ENCODE data around the gene PIK3R5.
"Not testable (repeated sequence)": the region's sequence is repeated elsewhere in the genome, so short reads cannot be mapped to it uniquely, and the experiment has no call there.

The PIK3R5 gene

DNA sequence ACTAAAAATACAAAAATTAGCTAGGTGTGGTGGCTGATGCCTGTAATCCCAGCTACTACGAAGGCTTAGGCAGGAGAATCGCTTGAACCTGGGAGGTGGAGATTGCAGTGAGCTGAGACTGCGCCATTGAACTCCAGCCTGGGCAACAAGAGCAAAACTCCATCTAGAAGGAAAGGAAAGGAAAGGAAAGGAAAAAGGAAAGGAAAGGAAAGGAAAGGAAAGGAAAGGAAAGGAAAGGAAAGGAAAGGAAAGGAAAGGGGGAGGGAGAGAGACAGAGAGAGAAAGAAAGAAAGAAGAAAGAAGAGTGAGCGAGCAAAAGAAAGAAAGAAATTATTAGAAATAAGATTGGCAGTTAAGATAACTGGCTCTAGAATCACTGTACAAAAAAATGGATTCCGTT is 18.7 kb upstream of the PIK3R5 start:
- DNase-seq, result not testable (repeated sequence)

DNA sequence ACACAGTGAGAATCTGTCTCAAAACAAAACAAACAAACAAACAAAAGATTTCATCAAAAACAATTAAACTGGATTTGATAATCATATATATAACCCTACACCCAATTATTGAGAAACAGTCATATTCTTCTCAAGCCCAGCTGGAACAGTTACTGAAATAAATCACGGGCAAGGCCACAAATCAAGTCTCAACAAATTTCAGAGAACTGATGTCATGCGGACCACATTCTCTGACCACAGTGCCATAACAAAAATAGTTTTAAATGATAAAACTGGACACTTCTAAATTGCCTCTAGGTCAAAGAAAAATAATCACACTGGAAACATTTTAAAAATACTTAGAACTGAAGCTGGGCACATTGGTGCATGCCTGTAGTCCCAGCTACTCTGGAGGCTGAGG is 15.9 kb upstream of the PIK3R5 start:
- no peak for DNase-seq

DNA sequence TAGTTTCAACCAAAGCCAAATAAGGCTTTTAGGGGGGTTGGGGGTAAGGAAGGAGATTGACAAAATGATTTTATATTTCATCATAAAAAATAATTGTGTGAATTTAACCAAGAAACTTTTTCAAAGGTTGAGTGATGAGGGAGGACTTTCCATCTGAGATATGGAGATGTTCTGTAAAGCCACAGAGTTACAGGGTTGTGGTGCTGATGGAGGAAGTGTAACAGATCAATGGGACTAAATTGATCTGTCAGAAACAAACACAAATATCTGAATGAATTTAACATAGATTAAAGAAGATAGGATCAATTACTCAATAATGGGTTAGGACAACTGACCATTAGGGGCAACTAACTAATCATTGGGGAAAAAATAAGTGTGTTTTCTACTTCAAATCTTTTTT is 14.2 kb upstream of the PIK3R5 start:
- DNase-seq, result no peak

DNA sequence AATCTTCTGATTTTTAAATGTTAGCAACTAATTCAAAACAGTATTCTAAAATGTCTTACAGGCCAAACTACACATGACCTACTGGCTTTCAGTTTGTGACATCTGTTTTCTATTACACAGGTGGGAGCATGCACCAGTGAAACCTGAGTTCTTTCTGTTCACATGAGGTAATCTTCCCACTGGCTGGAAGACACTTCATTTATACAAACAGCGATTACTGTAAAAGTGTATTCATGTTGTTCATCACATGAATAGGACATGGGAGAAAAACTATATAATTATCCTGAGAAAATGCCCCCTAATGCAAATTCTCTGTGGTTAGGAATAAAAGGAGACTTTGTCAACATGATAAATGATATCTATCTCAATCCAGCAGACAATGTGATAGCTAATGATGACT is 11.1 kb upstream of the PIK3R5 start:
- no peak for DNase-seq

DNA sequence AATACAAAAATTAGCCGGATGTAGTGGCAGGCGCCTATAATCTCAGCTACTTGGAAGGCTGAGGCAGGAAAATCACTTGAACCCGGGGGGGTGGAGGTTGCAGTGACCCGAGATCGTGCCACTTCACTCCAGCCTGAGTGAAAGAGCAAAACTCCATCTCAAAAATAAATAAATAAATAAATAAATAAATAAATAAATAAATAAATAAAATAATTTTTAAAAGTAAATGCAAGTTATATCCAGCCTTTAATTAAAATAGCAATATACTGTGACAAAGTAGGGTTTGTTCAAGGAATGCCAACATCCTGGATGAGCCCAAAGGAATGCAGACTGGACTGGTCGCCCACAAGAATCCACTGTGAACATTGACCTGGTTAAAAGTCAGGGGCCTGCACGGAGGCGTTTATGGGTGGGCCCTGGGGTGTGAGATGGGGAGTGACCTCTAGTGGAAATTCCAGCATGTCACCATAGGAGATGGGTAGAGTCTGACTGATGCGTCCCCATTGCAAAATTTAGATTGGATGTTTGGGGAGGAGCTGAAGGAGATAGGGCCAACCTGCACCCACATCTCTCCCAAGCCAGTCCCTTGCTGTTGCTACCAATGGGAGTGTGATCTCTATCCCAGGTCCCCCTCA is 9.7 kb upstream of the PIK3R5 start:
- no peak for DNase-seq

DNA sequence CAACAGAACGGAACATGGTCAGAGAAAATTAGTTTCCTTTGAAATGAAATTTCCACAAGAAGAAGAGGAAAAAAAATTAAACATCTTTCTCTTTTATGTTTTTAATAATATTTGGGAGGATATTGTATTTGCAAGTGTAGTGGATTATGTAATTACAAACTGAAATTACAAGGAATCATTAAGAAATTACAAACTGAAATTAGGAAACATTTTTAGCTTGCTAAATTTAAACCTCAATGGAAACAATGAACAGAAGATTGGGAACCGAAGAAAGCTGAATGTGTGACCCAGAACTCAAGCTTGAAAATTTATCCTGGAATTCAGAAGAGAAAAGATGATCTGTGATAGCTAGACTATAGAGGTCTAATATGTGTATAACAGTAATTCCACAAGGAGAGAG is 4.4 kb upstream of the PIK3R5 start:
- DNase-seq, result no peak

DNA sequence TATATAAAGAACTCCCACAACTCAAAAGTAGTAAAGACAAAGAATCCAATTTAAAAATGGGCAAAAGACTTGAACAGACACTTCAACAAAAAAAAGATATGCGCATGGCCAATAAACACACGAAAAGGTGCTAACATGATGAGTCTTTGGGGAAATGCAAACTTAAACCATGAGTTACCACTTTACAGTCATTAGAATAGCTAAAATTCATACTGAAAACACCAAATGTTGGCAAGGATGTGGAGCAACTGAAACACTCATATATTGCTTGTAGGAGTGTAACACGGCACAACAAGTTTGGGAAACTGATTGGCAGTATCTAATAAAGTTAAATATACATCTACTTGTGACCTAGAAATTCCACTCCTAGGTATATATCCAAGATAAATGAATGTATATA is 3.0 kb upstream of the PIK3R5 start:
- DNase-seq, result no peak

DNA sequence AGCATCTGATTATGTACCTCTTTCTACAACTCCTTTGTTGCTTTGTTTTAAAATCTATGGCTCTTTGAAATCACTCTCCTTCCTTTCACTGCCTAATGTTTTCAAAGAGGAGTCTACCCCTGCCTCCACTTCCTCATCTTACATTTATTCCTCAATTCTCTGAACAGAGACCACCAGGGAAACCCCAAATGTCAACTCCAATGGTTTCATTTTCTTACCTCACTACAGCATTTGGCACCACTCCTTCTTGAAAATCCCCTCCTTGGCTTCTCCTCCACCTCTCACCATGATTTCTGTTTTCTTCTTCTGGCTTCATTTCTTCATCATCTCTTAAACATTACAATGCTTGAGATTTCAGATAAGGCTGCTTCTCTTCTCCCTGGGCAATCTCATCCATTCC is 2.4 kb upstream of the PIK3R5 start:
- DNase-seq, result no peak

DNA sequence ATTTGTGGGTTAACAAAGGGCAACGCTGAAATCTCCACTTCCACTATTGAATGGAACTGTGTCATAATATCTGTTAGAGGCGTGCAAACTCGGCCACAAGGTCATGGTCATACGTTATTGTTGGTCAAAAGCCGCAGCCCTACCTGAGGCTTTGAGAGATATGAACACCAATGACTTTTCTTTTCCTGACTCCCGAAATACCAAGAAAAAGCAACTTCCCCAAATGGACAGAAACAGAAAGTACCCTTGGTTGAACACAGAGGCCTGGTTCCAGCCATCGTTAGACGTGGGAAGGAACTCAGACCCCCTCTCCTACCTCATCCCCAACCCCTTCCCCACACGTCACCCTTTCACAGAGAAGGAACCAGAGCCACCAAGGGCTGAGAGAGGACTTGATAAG is 1.4 kb upstream of the PIK3R5 start:
- DNase-seq, result no peak

DNA sequence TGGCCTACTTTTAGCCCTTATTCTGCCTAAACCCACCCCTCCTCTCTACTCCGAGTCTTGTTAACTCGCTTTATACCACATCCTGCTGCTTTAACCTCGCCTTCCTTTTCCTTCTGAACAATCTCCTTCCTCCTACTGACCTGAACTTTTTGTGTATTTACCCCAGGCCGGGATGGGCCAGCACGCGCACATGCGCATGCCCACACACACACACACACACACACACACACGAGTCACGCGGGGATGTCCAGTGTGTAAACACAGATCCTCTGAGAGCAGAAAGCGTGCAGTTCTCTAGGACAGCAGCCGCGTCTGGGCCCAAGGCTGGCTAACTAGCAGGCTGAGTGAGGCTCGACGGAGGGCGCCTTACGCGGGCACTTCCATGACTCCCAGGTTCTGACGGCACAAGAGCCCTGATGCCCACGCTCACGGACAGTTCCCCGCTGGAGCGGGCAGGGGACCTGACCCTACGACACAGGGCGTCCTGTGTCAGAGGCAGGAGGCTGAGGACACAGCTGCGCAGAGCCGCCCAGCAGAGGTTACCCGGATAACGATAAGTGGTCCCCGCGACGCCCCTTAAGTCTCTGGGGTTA is 610 bp downstream of the PIK3R5 start:
- peak in 1 of 4 experiments; percentile 20 for DNase-seq

DNA sequence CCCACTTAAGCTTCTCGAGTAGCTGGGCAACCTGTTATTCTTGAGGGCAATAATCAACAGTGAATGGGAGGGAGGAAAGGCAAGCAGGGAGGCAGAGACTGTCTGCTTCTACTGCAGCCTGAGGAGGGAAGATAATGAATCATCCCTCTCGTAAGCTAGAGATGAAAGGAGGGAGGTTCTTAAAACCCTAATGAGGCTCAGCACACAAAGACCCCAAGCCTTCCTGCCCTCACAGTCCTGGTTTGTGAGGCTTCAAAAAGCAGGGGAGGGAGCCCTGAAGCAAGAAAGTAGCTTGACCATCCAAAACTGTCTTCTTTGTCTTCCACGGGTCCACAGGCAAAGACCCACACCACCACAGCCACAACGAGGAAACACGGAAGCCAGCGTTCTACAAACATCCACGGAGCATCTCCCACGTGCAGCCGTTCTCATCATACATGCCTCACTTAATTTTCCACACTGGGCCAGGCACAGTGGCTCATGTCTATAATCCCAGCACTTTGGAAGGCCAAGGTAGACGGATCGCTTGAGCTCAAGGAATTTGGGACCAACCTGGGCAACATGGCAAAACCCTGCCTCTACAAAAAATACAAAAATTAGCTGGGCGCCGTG is 1.8 kb downstream of the PIK3R5 start:
- DNase-seq, result no peak

DNA sequence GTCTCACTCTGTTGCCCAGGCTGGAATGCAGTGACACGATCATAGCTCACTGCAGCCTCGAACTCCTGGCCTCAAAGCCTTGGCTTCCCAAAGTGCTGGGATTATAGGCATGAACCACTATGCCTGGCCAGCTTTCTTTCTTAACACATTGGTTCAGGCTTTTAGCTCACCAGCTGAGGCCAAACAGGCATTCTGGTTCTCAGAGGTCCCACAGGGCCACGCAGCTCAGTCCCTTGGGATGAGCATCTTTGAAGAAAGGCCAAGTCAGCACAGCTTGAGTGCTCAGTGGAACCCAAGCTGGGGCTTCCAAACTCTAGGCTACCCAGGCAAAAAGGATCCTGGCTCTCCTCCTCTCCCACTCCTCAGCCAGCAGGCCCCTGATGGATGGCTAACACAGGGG is 2.5 kb downstream of the PIK3R5 start:
- DNase-seq, result no peak

DNA sequence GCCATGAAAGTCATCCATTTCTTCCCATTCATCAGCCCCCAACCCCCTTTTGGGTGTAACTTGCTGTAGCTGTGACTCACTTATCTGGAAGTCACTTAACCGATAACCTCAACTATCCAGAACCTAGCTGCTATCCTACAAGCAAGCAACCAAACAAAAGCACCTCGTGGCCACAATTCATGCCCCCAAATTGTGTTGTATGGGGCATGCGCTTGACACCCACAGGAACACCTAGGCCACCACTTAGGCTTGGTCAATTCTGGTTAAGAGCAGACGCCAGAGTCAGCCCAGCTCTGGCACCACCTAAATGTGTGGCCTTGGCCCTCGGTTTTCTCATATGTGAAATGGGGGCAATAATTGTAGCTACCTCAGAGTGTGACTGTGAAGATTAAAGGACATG is 3.7 kb downstream of the PIK3R5 start:
- DNase-seq, result no peak

DNA sequence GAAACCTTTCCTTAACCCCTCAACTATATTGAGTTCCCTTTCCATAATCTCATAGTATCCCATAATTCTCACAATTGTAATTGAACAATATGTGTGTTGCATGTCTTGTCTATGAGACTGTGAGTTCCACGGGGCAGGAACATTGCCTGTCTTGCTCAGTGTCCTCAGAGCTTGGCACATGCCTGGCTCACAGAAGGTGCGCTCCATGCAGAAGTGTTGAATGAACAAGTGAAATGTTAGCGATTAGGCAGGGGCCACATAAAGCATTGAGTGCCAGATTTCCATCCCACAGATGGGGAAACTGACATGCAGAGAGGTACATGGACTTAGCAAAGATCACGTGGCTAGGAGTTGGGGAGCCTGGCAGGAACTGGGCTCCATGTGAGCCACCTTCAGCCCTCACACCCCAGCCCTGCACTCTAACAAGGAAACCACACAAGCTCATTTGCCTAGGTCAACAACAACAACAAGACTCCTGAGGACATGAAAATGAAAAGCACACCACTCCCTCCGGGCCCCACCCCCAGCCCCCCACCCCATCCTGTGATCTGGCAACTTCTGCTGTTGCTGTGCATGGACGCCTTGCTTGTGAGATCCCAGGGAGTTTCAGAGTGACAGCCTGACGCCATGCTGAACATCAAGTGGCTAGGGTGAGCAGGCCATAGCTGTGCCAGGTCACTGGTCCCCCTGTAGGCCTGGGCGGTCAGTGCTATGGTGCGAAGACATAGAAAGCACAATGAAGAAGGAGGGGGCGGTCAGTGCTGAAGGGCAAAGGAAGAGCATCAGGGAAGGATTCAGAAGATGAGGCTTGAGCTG is 5.0 kb downstream of the PIK3R5 start:
- DNase-seq, result no peak

DNA sequence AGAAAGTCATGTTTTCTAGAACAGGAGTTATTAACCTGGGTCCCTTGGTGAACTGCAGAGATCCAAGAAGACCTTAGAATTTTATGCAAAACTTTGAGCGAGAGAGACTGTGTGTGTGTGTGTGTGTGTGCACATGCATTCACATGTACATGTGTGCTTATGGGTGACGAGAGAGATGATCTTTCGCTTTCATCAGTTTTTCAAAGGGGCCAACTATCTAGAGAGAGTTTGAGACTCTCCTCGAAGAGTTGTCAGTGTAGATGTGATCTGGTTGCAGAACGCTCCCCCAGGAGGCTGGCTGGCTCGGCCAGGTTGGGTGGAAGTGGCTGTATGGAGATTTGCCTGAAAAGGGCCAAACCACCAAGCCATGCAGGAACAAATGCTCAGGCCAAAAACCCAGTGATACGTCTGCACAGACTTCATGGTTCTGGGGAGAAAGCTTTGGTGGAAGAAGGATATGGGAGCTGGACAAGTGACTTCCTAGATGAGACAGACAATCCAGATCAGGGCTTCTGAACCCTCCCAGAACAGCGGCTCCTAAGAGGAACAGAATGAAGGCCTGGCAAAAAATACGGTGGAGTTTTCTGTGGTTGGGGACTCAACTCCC is 6.1 kb downstream of the PIK3R5 start:
- no peak for DNase-seq

DNA sequence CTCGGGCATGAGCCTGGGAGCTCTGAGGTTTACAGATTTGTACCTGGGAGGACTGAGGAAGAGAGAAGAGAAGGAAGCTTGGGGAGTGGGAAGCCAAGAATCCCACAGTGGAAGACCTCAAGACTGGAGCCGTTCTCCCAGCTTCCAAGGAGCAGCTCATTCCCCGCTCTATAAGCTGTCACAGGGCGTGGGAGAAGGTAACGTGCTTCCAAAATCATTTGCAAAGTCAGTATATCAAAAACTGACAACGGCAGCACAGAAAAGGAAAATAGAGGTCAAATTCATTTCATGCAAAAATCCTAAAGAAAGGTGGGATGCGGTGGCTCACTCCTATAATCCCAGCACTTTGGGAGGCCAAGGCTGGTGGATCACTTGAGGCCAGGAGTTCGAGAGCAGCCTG is 7.8 kb downstream of the PIK3R5 start:
- no peak for DNase-seq

DNA sequence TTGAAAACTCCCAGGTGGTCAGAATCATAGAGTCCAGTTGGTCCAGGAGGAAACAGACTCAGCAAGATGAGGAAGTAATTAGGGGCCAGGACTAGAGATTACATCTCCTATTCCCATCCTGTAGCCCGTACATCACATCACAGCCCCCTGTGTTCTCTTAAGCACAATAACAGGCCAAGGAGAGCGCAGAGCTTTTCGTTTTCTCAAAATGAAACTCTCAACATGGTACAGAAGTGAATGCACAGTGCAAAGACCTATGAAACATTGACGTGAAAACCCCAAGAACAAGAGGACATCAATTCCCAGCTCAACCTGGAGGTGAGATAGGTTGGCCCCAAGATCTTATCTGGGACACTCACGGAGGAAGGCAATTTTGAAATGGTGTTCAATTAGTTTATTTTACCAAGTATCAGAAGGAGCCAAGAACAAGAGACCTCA is 9.0 kb downstream of the PIK3R5 start:
- no peak for DNase-seq

DNA sequence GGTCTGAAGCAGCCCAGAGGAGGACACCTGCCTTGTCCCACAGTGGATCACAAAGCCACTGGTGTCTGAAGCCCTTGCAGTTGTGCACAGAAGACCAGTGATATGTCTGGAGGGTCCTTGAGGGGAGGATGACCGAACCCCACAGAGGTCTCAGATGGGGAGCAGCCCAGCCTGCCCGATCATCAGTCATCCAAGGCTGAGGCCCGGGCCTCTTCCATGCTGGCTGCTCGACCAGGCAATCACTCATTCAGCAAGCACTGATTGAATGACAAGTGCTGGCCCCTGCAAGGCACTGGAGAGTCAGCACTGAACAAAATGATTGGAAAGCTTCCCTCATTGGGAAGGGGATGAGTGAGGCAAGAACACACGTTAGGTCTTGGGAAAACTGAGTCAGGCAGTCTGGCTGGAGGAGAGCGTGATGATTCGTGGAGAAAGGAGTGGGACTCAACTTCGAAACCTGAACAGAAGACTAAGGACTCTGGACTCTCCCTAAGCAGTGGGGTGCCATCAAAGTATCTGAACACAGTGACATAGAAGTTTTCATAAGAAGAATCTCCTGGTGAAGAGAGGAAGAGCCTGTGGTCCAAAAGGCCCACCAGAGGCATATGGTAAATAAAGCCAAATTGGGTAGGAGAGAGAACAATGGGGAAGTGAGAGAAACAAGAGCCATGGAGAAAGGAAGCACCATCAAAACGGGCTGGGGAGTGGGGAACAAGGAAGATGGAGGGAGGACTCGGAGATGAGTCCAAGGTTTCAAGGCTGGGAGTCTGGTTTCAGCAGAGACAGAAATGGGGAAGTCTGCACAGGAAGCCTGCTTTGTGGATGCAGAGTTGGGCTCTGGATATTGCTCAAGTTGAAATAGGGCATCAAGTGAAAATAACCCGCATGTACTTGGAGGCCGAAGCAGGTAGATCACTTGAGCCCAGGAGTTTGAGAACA is 10.2 kb downstream of the PIK3R5 start:
- no peak for DNase-seq

DNA sequence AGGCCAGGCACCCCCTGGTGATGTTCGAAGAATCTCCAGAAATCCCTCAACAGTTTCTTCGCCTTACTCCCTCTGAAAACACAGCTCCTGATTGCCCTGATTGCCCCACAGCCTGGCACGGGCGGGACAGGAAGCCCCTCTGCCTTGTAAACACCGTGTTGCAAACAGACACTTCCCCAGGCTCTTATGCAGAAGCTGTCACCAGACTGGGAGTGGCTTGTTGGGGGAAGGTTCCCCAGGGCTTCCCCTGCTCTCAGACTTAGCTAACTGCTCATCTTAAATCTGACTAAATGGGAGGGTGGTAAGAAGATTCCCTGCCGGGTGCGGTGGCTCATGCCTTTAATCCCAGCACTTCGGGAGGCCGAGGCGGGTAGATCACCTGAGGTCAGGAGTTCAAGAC is 11.2 kb downstream of the PIK3R5 start:
- DNase-seq, result peak in 3 of 4 experiments; percentile 33 to 60 (median 54)

DNA sequence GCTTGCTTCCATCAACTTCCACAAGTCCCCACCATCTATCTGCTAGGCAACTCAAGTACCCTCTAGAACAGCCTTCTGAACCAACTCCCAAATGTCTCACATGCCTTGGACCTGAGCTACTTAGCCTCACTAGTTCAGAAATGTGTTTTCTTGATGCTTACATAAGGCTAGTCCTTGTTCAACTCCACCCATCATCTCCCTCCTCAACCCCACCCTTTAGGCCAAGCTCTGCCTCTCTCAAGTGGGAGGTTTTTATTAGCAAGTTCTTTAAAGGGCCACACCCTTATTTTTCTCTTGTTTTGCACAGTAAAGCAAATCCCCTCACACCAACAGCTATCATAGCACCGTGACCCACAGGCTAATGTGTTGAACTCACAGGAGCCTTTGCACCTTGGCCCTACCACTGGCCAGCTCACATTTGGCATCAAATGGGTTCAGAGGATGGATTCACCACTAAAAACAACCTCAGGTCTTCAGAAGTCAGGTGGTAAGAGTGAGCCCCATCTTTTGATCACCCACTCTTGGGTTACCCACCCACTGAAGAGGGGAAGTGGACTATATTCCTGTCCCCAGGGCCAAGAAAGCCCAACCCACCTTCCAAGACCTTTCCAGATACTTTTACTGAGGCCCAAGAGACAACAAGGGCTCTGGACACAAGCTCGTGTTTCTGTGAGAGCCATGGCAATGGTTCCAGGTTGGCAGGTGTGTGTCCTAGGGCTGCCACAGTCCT is 12.2 kb downstream of the PIK3R5 start:
- DNase-seq, result no peak

DNA sequence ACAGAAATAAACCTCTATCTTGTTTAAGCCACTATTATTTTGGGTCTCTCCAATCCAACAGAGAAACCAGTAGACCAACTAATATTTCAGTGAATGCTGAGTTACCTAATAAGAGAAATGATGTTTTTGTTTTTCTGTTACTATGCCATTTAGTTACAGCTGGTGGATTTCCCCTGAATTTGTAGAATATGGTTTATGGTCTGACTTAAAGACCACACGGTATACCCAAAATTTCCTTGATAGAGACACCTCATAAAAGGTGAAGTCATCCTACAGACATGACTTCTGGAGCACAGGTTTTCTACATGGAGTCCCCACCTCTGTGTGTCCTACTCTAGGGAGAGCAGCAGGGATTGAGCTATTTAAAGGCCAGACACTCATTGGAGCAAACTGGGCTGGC is 13.3 kb downstream of the PIK3R5 start:
- DNase-seq, result no peak

DNA sequence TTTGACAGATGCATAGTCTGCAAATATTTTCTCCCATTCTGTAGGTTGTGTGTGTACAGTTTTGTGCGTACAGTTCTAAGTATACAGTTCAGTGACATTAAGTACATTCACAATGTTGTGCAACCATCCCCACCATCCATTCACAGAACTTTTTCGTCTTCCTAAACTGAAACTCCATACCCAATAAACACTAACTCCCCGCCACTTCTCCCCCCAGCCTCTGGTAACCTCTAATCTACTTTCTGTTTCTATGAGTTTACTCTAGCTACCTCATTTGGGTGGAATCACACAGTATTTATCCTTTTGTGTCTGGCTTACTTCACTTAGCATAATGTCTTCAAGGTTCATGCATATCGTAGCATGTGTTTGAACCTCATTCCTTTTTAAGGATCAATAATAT is 14.3 kb downstream of the PIK3R5 start:
- DNase-seq, result no peak
